ENCODE measurements around the gene DECR2.

Gene DECR2

GRCh38 chr16:401468-402348 is at the start of gene DECR2 (continued):
- no peak for TF ChIP-seq ZBTB10 (tag by site-specific recombination; IDR thresholded peaks at IDR 0.05)
- TF ChIP-seq KLF1 (tag by site-specific recombination; IDR thresholded peaks at IDR 0.05): peak; percentile 66; the same call in 1 of the 2 replicates
- TF ChIP-seq SCRT1 (tag by site-specific recombination; IDR thresholded peaks at IDR 0.05; ENCODE audit: borderline replicate concordance): no peak
- TF ChIP-seq ZNF26 (tag by site-specific recombination; IDR thresholded peaks at IDR 0.05): no peak
- TF ChIP-seq, protein P1, sequence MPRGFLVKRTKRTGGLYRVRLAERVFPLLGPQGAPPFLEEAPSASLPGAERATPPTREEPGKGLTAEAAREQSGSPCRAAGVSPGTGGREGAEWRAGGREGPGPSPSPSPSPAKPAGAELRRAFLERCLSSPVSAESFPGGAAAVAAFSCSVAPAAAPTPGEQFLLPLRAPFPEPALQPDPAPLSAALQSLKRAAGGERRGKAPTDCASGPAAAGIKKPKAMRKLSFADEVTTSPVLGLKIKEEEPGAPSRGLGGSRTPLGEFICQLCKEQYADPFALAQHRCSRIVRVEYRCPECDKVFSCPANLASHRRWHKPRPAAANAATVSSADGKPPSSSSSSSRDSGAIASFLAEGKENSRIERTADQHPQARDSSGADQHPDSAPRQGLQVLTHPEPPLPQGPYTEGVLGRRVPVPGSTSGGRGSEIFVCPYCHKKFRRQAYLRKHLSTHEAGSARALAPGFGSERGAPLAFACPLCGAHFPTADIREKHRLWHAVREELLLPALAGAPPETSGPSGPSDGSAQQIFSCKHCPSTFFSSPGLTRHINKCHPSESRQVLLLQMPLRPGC (tag by site-specific recombination; IDR thresholded peaks at IDR 0.05): peak; percentile 62; the same call in 1 of the 2 replicates
- no peak for TF ChIP-seq ZNF423 (tag by site-specific recombination; IDR thresholded peaks at IDR 0.05)
- no peak for TF ChIP-seq ZNF521 (tag by site-specific recombination; IDR thresholded peaks at IDR 0.05)
- peak; percentile 60; the same call in 1 of the 2 replicates for TF ChIP-seq ZBTB1 (tag by site-specific recombination; IDR thresholded peaks at IDR 0.05)
- TF ChIP-seq ZNF366 (tag by site-specific recombination; conservative IDR thresholded peaks at IDR 0.05): peak; percentile 35; the same call in 1 of the 2 replicates
- TF ChIP-seq WT1 (tag by site-specific recombination; IDR thresholded peaks at IDR 0.05): no peak
- no peak for TF ChIP-seq ZNF350 (tag by site-specific recombination; IDR thresholded peaks at IDR 0.05)
- TF ChIP-seq ZNF677 (tag by site-specific recombination; IDR thresholded peaks at IDR 0.05): no peak
- TF ChIP-seq, protein P2, sequence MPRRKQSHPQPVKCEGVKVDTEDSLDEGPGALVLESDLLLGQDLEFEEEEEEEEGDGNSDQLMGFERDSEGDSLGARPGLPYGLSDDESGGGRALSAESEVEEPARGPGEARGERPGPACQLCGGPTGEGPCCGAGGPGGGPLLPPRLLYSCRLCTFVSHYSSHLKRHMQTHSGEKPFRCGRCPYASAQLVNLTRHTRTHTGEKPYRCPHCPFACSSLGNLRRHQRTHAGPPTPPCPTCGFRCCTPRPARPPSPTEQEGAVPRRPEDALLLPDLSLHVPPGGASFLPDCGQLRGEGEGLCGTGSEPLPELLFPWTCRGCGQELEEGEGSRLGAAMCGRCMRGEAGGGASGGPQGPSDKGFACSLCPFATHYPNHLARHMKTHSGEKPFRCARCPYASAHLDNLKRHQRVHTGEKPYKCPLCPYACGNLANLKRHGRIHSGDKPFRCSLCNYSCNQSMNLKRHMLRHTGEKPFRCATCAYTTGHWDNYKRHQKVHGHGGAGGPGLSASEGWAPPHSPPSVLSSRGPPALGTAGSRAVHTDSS (tag by site-specific recombination; IDR thresholded peaks at IDR 0.05): no peak; the same call in 1 of the 2 replicates
- TF ChIP-seq ZNF114 (tag by site-specific recombination; IDR thresholded peaks at IDR 0.05): no peak
- 0 out of 2 replicates have a peak, but pooled peaks have one; percentile 22 for TF ChIP-seq ZFP37 (tag by site-specific recombination; IDR thresholded peaks at IDR 0.05)
- no peak for TF ChIP-seq ZNF132 (tag by site-specific recombination; IDR thresholded peaks at IDR 0.05; ENCODE audit: borderline replicate concordance)
- TF ChIP-seq ZNF473 (tag by site-specific recombination; IDR thresholded peaks at IDR 0.05): no peak
- TF ChIP-seq ZBTB48 (tag by site-specific recombination; IDR thresholded peaks at IDR 0.05): no peak
- TF ChIP-seq KLF8 (tag by site-specific recombination; IDR thresholded peaks at IDR 0.05): peak; percentile 33
- TF ChIP-seq, protein P3, sequence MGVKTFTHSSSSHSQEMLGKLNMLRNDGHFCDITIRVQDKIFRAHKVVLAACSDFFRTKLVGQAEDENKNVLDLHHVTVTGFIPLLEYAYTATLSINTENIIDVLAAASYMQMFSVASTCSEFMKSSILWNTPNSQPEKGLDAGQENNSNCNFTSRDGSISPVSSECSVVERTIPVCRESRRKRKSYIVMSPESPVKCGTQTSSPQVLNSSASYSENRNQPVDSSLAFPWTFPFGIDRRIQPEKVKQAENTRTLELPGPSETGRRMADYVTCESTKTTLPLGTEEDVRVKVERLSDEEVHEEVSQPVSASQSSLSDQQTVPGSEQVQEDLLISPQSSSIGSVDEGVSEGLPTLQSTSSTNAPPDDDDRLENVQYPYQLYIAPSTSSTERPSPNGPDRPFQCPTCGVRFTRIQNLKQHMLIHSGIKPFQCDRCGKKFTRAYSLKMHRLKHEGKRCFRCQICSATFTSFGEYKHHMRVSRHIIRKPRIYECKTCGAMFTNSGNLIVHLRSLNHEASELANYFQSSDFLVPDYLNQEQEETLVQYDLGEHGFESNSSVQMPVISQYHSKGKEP (tag by site-specific recombination; IDR thresholded peaks at IDR 0.05): no peak
- TF ChIP-seq ZNF19 (tag by site-specific recombination; IDR thresholded peaks at IDR 0.05; ENCODE audit: low read depth): no peak
- TF ChIP-seq ZNF335 (tag by site-specific recombination; conservative IDR thresholded peaks at IDR 0.05): peak; percentile 53
- TF ChIP-seq MZF1 (tag by site-specific recombination; IDR thresholded peaks at IDR 0.05; ENCODE audit: borderline replicate concordance): peak; percentile 56; the same call in 1 of the 2 replicates
- peak; percentile 57 for TF ChIP-seq SP7 (tag by site-specific recombination; IDR thresholded peaks at IDR 0.05)
- peak; percentile 85 for TF ChIP-seq ZSCAN30 (tag by site-specific recombination; IDR thresholded peaks at IDR 0.05)
- TF ChIP-seq CTCF (tag by site-specific recombination; IDR thresholded peaks at IDR 0.05): peak; percentile 97
- no peak for TF ChIP-seq ZNF394 (tag by site-specific recombination; IDR thresholded peaks at IDR 0.05; ENCODE audit: borderline replicate concordance)
- no peak for TF ChIP-seq ZNF624 (tag by site-specific recombination; IDR thresholded peaks at IDR 0.05)
